HepG2 (cell line): ENCODE data around the gene NKD1. TPM values are rescaled to one million over a fixed set of nuclear protein-coding genes. Genes with fewer than 3 reads are reported as not detected.

Experiments used
- ATAC-seq: fragments of 200-7000 bp; cut with Tn5 transposase; 3 replicates; pipeline ENCODE4 v1.9.1; 2020; ENCODE audit warnings: mild to moderate bottlenecking, moderate library complexity
- BruUV-seq: library from RNA; stranded (reverse); fragments of 400-500 nt; replicated peaks from 2 replicates; lab custom pipeline; 2021; lab: Mats Ljungman, UMichigan
- CTCF ChIA-PET: fragments of 300-600 bp; formaldehyde crosslinking; extraction: SDS; loops from one replicate; lab custom pipeline; 2021; ENCODE audit warnings: low total read pairs, inconsistent platforms, low intra/inter-chr PET ratio; lab: Yijun Ruan, JAX
- POLR2A ChIA-PET: fragments of 350-600 bp; sonication (Branson Sonifier 250); formaldehyde crosslinking; loops from one replicate; lab custom pipeline; 2020; ENCODE audit warnings: antibody characterized with exemption, inconsistent platforms; lab: Yijun Ruan, JAX
- DNase-seq: peaks from one replicate; pipeline ENCODE4 v3.0.0-alpha.2; 2015; ENCODE audit warnings: low spot score
- FAIRE-seq: peaks from 3 replicates; lab custom pipeline; 2011; peaks lifted over from hg19 to GRCh38; lab: Jason Lieb, UNC
- H2AFZ ChIP-seq: one replicate; pipeline ENCODE4 v1.6.1; 2011; ENCODE audit warnings: low read length, inconsistent platforms
- H3K27ac ChIP-seq: fragments of 300-600 bp; 3 replicates; pipeline ENCODE4 v1.8.0; 2011; ENCODE audit warnings: mixed run types, mild to moderate bottlenecking, mixed read lengths, low read length, inconsistent platforms; ENCODE audit not compliant: insufficient read depth; ENCODE audit errors: extremely low read length
- H3K27me3 ChIP-seq, 2 experiments: fragments of 200-600 bp in 1 of 2; 2 replicates in 1 of 2; 3 replicates in 1 of 2; pipeline versions ENCODE4 v1.6.0 to v1.8.0; 2011; ENCODE audit warnings: low read length in 2 of 2, mild to moderate bottlenecking in 2 of 2, moderate library complexity in 2 of 2, inconsistent platforms in 1 of 2; ENCODE audit not compliant: insufficient read depth in 2 of 2, control insufficient read depth in 1 of 2
- H3K36me3 ChIP-seq, 2 experiments: fragments of 200-600 bp in 1 of 2; replicated peaks in 1 of 2; 2 replicates in 1 of 2; 3 replicates in 1 of 2; pipeline versions ENCODE4 v1.5.1 to v1.8.0; 2011; ENCODE audit warnings: low read length in 2 of 2, inconsistent platforms in 1 of 2; ENCODE audit not compliant: insufficient read depth in 2 of 2, control insufficient read depth in 1 of 2
- H3K4me1 ChIP-seq: 2 replicates; pipeline ENCODE4 v1.5.1; 2012; ENCODE audit warnings: low read length, inconsistent platforms; ENCODE audit not compliant: insufficient read depth
- H3K4me2 ChIP-seq: 2 replicates; pipeline ENCODE4 v1.6.0; 2011; ENCODE audit warnings: low read depth, low read length, inconsistent platforms
- H3K4me3 ChIP-seq, 3 experiments: fragments of 200-600 bp in 1 of 3; sonication (generic), shearing (Covaris generic) in 1 of 3; replicated peaks in 1 of 3; 2 replicates each; pipeline ENCODE4 v1.5.1; 2011 to 2016; ENCODE audit warnings: low read length in 3 of 3, inconsistent platforms in 2 of 3, low read depth in 2 of 3, mild to moderate bottlenecking in 2 of 3, control low read depth in 1 of 3, mixed read lengths in 1 of 3; ENCODE audit not compliant: insufficient read depth in 1 of 3
- H3K79me2 ChIP-seq: one replicate; pipeline ENCODE4 v1.6.1; 2011; ENCODE audit warnings: low read length, inconsistent platforms; ENCODE audit not compliant: insufficient read depth
- H3K9ac ChIP-seq: 2 replicates; pipeline ENCODE4 v1.6.0; 2011; ENCODE audit warnings: mild to moderate bottlenecking, low read depth, low read length, inconsistent platforms; ENCODE audit not compliant: insufficient read depth
- H3K9me3 ChIP-seq: 2 replicates; pipeline ENCODE4 v1.5.1; 2012; ENCODE audit warnings: mild to moderate bottlenecking, low read length
- H4K20me1 ChIP-seq: 2 replicates; pipeline ENCODE4 v1.6.0; 2011; ENCODE audit warnings: inconsistent platforms, mild to moderate bottlenecking, low read length, moderate library complexity; ENCODE audit not compliant: insufficient read depth
- BORCS8-MEF2B ChIP-seq: sonication (generic); formaldehyde crosslinking; IDR thresholded peaks from 2 replicates; pipeline ENCODE4 v1.8.0; 2022; ENCODE audit warnings: mild to moderate bottlenecking, missing genetic modification reagents
- DNMT1 ChIP-seq: sonication (generic); formaldehyde crosslinking; IDR thresholded peaks from 2 replicates; pipeline ENCODE4 v1.5.1; 2020; ENCODE audit warnings: mild to moderate bottlenecking, missing genetic modification reagents
- DR1 ChIP-seq: sonication (generic); formaldehyde crosslinking; IDR thresholded peaks from 2 replicates; pipeline ENCODE4 v1.8.0; 2021; ENCODE audit warnings: mild to moderate bottlenecking, missing genetic modification reagents, inconsistent platforms
- EED ChIP-seq: sonication (generic); formaldehyde crosslinking; IDR thresholded peaks from 2 replicates; pipeline ENCODE4 v1.5.0; 2020; ENCODE audit warnings: mild to moderate bottlenecking, missing genetic modification reagents
- FOSL2 ChIP-seq: sonication (generic); formaldehyde crosslinking; IDR thresholded peaks from 2 replicates; pipeline ENCODE4 v1.4.0; 2020; ENCODE audit warnings: missing genetic modification reagents
- GABPB1 ChIP-seq: IDR thresholded peaks from 2 replicates; pipeline ENCODE4 v1.6.1; 2016; ENCODE audit warnings: mild to moderate bottlenecking, missing genetic modification reagents, moderate library complexity, missing compliant biosample characterization
- GATA4 ChIP-seq: sonication (generic); IDR thresholded peaks from 2 replicates; pipeline ENCODE4 v1.6.1; 2016; ENCODE audit warnings: antibody characterized with exemption, low read depth, borderline replicate concordance
- HNF4G ChIP-seq, 2 experiments: sonication (generic) in 1 of 2; formaldehyde crosslinking in 1 of 2; IDR thresholded peaks; 2 replicates each; pipeline versions ENCODE4 v1.4.0 to v1.6.1; 2011 to 2020; ENCODE audit warnings: borderline replicate concordance in 2 of 2, low read depth in 2 of 2, mild to moderate bottlenecking in 2 of 2, low read length in 1 of 2, missing genetic modification reagents in 1 of 2, moderate library complexity in 1 of 2
- HNRNPLL ChIP-seq: fragments of 200-400 bp; formaldehyde crosslinking; IDR thresholded peaks from 2 replicates; pipeline ENCODE4 v1.6.1; 2017; ENCODE audit warnings: mild to moderate bottlenecking, low read depth, low read length; ENCODE audit not compliant: poor library complexity, severe bottlenecking
- KDM6A ChIP-seq: IDR thresholded peaks from 2 replicates; pipeline ENCODE4 v1.6.1; 2016; ENCODE audit warnings: low read depth
- NCOA5 ChIP-seq: sonication (generic); formaldehyde crosslinking; IDR thresholded peaks from 2 replicates; pipeline ENCODE4 v1.4.0; 2020; ENCODE audit warnings: missing genetic modification reagents
- NFIC ChIP-seq: IDR thresholded peaks from 2 replicates; pipeline ENCODE4 v1.6.1; 2012; ENCODE audit warnings: mild to moderate bottlenecking, low read length, inconsistent platforms
- PITX1 ChIP-seq: sonication (generic); formaldehyde crosslinking; IDR thresholded peaks from 2 replicates; pipeline ENCODE4 v1.5.1; 2020; ENCODE audit warnings: mild to moderate bottlenecking, missing genetic modification reagents
- SMAD1 ChIP-seq: sonication (generic); formaldehyde crosslinking; IDR thresholded peaks from 2 replicates; pipeline ENCODE4 v1.4.0; 2020; ENCODE audit warnings: missing genetic modification reagents, low read depth, mild to moderate bottlenecking, borderline replicate concordance
- SOX6 ChIP-seq, 2 experiments: fragments of 450-650 bp in 1 of 2; sonication (generic) in 1 of 2; formaldehyde crosslinking in 1 of 2; IDR thresholded peaks; 2 replicates each; pipeline versions ENCODE4 v1.4.0 to v1.6.1; 2017 to 2020; ENCODE audit warnings: antibody characterized with exemption in 1 of 2, mild to moderate bottlenecking in 1 of 2, missing genetic modification reagents in 1 of 2
- ZBTB38 ChIP-seq: sonication (generic); formaldehyde crosslinking; IDR thresholded peaks from 2 replicates; pipeline ENCODE4 v1.5.1; 2020; ENCODE audit warnings: mild to moderate bottlenecking, missing genetic modification reagents
- ZNF430 ChIP-seq: sonication (generic); formaldehyde crosslinking; IDR thresholded peaks from 2 replicates; pipeline ENCODE4 v1.9.0; 2021; ENCODE audit warnings: mild to moderate bottlenecking, missing genetic modification reagents
- ZNF569 ChIP-seq: sonication (generic); formaldehyde crosslinking; IDR thresholded peaks from 2 replicates; pipeline ENCODE4 v1.5.0; 2020; ENCODE audit warnings: mild to moderate bottlenecking, missing genetic modification reagents, moderate library complexity, borderline replicate concordance
- ZNF768 ChIP-seq: sonication (generic); formaldehyde crosslinking; IDR thresholded peaks from 2 replicates; pipeline ENCODE4 v1.4.0; 2020; ENCODE audit warnings: missing genetic modification reagents
- ZNF792 ChIP-seq: IDR thresholded peaks from 2 replicates; pipeline ENCODE4 v1.6.1; 2016
- ZNF850 ChIP-seq: sonication (generic); formaldehyde crosslinking; conservative IDR thresholded peaks from 2 replicates; pipeline ENCODE4 v1.9.0; 2021; ENCODE audit warnings: mild to moderate bottlenecking, missing genetic modification reagents
- WGBS: methylation state at CpG from one replicate; pipeline ENCODE4 v1.1.6; 2017; ENCODE audit warnings: low lambda C conversion rate; 5-methylcytosine and 5-hydroxymethylcytosine counted together
- in situ Hi-C: cut with HindIII; loops from 2 replicates; pipeline ENCODE4 v1.10.0; 2017; ENCODE audit warnings: low pct_unique_long_range_greater_than_20kb; ENCODE audit not compliant: extremely low pct_ligation_motif_present
- intact Hi-C: fragments of 100-400 bp; cut with micrococcal nuclease; formaldehyde crosslinking; loops from one replicate; pipeline ENCODE4 v1.10.0; 2022; ENCODE audit not compliant: unreplicated experiment
- polyA plus RNA-seq, 8 experiments: library from polyadenylated mRNA; depleted of rRNA in 3 of 8; stranded (reverse) in 7 of 8; unstranded in 1 of 8; fragments of >200 nt; fragmentation: Illumina TruSeq in 4 of 8; extraction: Trizol in 4 of 8; gene quantifications; 2 replicates each; pipeline versions ENCODE4 v1.2.1 to v1.2.3, GENCODE V29; 2011 to 2016; ENCODE audit warnings: low read depth in 4 of 8, missing spikeins in 1 of 8, mixed read lengths in 1 of 8; ENCODE audit not compliant: insufficient read depth in 1 of 8
- total RNA-seq, 5 experiments: library from RNA; depleted of rRNA; stranded (reverse); fragments of >200 nt; fragmentation: Illumina TruSeq; extraction: Trizol; gene quantifications; 2 replicates each; pipeline ENCODE4 v1.2.3, GENCODE V29; 2016; ENCODE audit warnings: low read depth in 1 of 5
- TF ChIP-seq, protein P1 (sequence below): sonication (generic); formaldehyde crosslinking; IDR thresholded peaks from 2 replicates; pipeline ENCODE4 v1.4.0; 2020; ENCODE audit warnings: missing genetic modification reagents
- TF ChIP-seq, protein P2 (sequence below): sonication (generic); formaldehyde crosslinking; IDR thresholded peaks from 2 replicates; pipeline ENCODE4 v1.8.0; 2023; ENCODE audit warnings: mild to moderate bottlenecking, missing genetic modification reagents

NKD1 gene
- total and polyA plus RNA-seq, 2 of the 13 experiments (the other 11 are each of a cell fraction or from before 2014, with no cell fraction given): 70.4 to 121 TPM

DNA sequence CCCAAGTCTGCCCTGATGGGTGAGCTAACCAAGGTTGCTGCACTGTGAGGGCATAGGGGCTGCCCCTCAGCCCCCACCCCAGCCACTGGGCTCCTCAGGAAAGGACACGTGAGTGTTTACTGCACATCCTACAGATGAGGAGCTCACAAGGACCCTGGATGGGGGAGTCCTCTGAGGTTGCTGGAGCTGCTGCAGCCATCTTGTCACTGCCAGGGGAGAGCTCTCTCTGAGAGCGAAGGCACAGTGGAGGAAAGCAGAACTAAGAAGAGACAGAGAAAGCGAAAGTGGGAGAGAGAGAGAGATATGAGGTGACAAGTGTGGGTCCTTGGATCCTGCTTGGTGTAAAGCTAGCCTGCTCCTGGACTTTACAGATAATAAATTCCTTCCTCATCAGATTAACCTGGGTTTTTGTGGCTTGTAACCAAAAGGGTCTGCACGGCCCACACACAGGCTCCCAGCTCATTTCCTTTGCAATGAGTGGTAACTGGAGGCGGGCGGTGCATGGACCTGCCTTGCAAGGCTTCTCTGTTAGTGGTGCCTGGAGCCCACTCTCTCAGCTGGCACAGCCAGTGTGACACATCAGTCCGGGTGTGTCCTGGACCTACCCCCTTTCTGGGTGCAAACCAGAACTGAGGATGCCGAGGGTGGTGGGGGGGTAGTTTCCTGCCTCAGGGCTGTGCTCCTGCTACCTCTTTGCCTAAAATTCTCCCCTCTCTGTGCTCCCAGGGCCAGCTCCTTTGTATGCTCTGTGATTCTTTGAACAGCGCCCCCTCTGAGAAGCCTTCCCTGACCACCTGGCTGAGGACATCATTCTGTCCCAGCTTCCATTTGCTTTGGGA, 118.7 kb downstream of the NKD1 start:
- Histone ChIP-seq H3K4me3 (peak overlapping the region in 1 of 3 experiments; percentile 13; a peak in 1 of 6 replicates), H3K9me3 (peaks cover 16% of the 10 kb centered on the region), H3K4me1 (peaks cover 39% of the 10 kb centered on the region), H3K4me2 (peak overlapping the region; percentile 58), H3K36me3 (no peaks in the 10 kb centered on the region), H3K79me2 (no peaks in the 10 kb centered on the region), H4K20me1 (no peaks in the 10 kb centered on the region), H2AFZ (no peak overlapping the region), H3K27ac (no peak overlapping the region), H3K27me3 (no peaks in the 10 kb centered on the region), H3K9ac (no peak overlapping the region)
- in situ Hi-C loops: loop anchor here (5.0 to 10.0 kb wide), 3 partner anchors 140 to 402 kb away; partner anchors contain the start of gene ADCY7
- DNase-seq (no peak), ATAC-seq (peak; percentile 48), FAIRE-seq (no peak)
- WGBS: 76% methylated on average over 6 of the region's 9 CpGs
- BruUV-seq: no TSS peak
- POLR2A ChIA-PET: interaction anchor here (0.7 to 1.4 kb wide), 4 partner anchors 53 to 292 kb away, joined by 3 to 4 read pairs (median 4); partner anchors contain the start of gene NKD1
- intact Hi-C loops: loop anchor here (5.0 to 10.0 kb wide), 3 partner anchors 75 to 422 kb away; partner anchors contain the start of gene CYLD
- CTCF ChIA-PET: interaction anchor here (0.6 to 3.3 kb wide), 3 partner anchors 140 to 526 kb away, joined by 3 to 19 read pairs (median 8); no protein-coding TSS in a partner anchor
- TF ChIP-seq ZNF430: no peak
- no peak for TF ChIP-seq ZNF768 (CRISPR knock-in tag)
- 0 out of 2 replicates have a peak, but pooled peaks have one; percentile 28 for TF ChIP-seq DR1 (CRISPR knock-in tag)
- no peak for TF ChIP-seq EED (CRISPR knock-in tag)
- TF ChIP-seq GABPB1 (CRISPR knock-in tag): no peak
- TF ChIP-seq NFIC: no peak
- no peak for TF ChIP-seq PITX1 (CRISPR knock-in tag)
- TF ChIP-seq FOSL2 (CRISPR knock-in tag): no peak
- TF ChIP-seq ZBTB38 (CRISPR knock-in tag): no peak
- no peak for TF ChIP-seq GATA4
- TF ChIP-seq, protein P1, sequence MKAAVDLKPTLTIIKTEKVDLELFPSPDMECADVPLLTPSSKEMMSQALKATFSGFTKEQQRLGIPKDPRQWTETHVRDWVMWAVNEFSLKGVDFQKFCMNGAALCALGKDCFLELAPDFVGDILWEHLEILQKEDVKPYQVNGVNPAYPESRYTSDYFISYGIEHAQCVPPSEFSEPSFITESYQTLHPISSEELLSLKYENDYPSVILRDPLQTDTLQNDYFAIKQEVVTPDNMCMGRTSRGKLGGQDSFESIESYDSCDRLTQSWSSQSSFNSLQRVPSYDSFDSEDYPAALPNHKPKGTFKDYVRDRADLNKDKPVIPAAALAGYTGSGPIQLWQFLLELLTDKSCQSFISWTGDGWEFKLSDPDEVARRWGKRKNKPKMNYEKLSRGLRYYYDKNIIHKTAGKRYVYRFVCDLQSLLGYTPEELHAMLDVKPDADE (CRISPR knock-in tag): no peak
- TF ChIP-seq HNRNPLL: no peak
- TF ChIP-seq BORCS8-MEF2B (CRISPR knock-in tag): no peak
- no peak for TF ChIP-seq ZNF569
- TF ChIP-seq ZNF850 (CRISPR knock-in tag): no peak
- no peak for TF ChIP-seq NCOA5 (CRISPR knock-in tag)
- TF ChIP-seq, protein P2, sequence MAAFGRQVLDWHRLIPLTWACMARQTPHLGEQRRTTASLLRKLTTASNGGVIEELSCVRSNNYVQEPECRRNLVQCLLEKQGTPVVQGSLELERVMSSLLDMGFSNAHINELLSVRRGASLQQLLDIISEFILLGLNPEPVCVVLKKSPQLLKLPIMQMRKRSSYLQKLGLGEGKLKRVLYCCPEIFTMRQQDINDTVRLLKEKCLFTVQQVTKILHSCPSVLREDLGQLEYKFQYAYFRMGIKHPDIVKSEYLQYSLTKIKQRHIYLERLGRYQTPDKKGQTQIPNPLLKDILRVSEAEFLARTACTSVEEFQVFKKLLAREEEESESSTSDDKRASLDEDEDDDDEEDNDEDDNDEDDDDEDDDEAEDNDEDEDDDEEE (CRISPR knock-in tag): no peak
- TF ChIP-seq ZNF792 (CRISPR knock-in tag): no peak
- no peak for TF ChIP-seq SOX6 (IDR thresholded peaks at IDR 0.05)
- TF ChIP-seq SOX6 (CRISPR knock-in tag; IDR thresholded peaks at IDR 0.05): 0 out of 2 replicates have a peak, but pooled peaks have one; percentile 30
- no peak for TF ChIP-seq DNMT1 (CRISPR knock-in tag)
- TF ChIP-seq SMAD1 (CRISPR knock-in tag): no peak
- no peak for TF ChIP-seq HNF4G (IDR thresholded peaks at IDR 0.05; ENCODE audit: borderline replicate concordance, low read depth, low read length)
- TF ChIP-seq HNF4G (CRISPR knock-in tag; IDR thresholded peaks at IDR 0.05; ENCODE audit: borderline replicate concordance, low read depth): no peak
- TF ChIP-seq KDM6A: no peak
